Mesenchymal stem cell (in vitro differentiated cells and primary cell): Measurements from ENCODE around the gene LCN1.
A peak's percentile ranks its signal among the peaks of the same experiment; 100 is the strongest.

Experiments used
- DNase-seq: peaks from one replicate; pipeline ENCODE4 v3.0.0-alpha.2; 2013
- H2AFZ ChIP-seq: one replicate; pipeline ENCODE4 v1.6.1; 2013; ENCODE audit warnings: low read depth, mild to moderate bottlenecking, control low read depth, inconsistent platforms, low read length, moderate library complexity
- H2AK5ac ChIP-seq: 2 replicates; pipeline ENCODE4 v1.6.1; 2013; ENCODE audit warnings: low read length, moderate library complexity, mild to moderate bottlenecking, inconsistent platforms; ENCODE audit not compliant: severe bottlenecking
- H2BK120ac ChIP-seq: one replicate; pipeline ENCODE4 v1.6.1; 2013; ENCODE audit warnings: low read depth, mild to moderate bottlenecking, inconsistent platforms, low read length, moderate library complexity
- H2BK12ac ChIP-seq, 2 experiments: one replicate each; pipeline ENCODE4 v1.6.1; 2013; ENCODE audit warnings: inconsistent platforms in 2 of 2, low read length in 2 of 2, mild to moderate bottlenecking in 2 of 2, moderate library complexity in 2 of 2, control low read depth in 1 of 2
- H2BK15ac ChIP-seq: one replicate; pipeline ENCODE4 v1.6.1; 2013; ENCODE audit warnings: mild to moderate bottlenecking, low read depth, inconsistent platforms; ENCODE audit not compliant: poor library complexity, severe bottlenecking
- H2BK5ac ChIP-seq: 2 replicates; pipeline ENCODE4 v1.6.1; 2013; ENCODE audit warnings: low read depth, mild to moderate bottlenecking, low read length, control low read depth, inconsistent platforms; ENCODE audit not compliant: poor library complexity, severe bottlenecking
- H3K14ac ChIP-seq, 2 experiments: one replicate each; pipeline ENCODE4 v1.6.1; 2013; ENCODE audit warnings: inconsistent platforms in 2 of 2, low read length in 2 of 2, control low read depth in 1 of 2, mild to moderate bottlenecking in 1 of 2, moderate library complexity in 1 of 2
- H3K18ac ChIP-seq, 2 experiments: one replicate each; pipeline ENCODE4 v1.6.1; 2013; ENCODE audit warnings: inconsistent platforms in 2 of 2, low read length in 2 of 2, control low read depth in 1 of 2, low read depth in 1 of 2, mild to moderate bottlenecking in 1 of 2
- H3K23ac ChIP-seq, 2 experiments: one replicate each; pipeline ENCODE4 v1.6.1; 2013; ENCODE audit warnings: inconsistent platforms in 2 of 2, low read length in 2 of 2, mild to moderate bottlenecking in 2 of 2, moderate library complexity in 2 of 2, control low read depth in 1 of 2
- H3K27ac ChIP-seq: 2 replicates; pipeline ENCODE4 v1.5.1; 2013; ENCODE audit warnings: mild to moderate bottlenecking, moderate library complexity, low read length, control low read depth, inconsistent platforms; ENCODE audit not compliant: poor library complexity, severe bottlenecking
- H3K27me3 ChIP-seq, 2 experiments: 2 replicates each; pipeline versions ENCODE4 v1.6.1 to v1.7.0; 2013; ENCODE audit warnings: low read length in 2 of 2, mild to moderate bottlenecking in 2 of 2, moderate library complexity in 2 of 2, control low read depth in 1 of 2, inconsistent platforms in 1 of 2; ENCODE audit not compliant: control insufficient read depth in 1 of 2, insufficient read depth in 1 of 2
- H3K36me3 ChIP-seq, 2 experiments: 2 replicates each; pipeline versions ENCODE4 v1.6.1 to v1.7.0; 2013; ENCODE audit warnings: low read length in 2 of 2, control low read depth in 1 of 2, inconsistent platforms in 1 of 2, low read depth in 1 of 2, mild to moderate bottlenecking in 1 of 2; ENCODE audit not compliant: insufficient read depth in 2 of 2, control insufficient read depth in 1 of 2
- H3K4ac ChIP-seq, 2 experiments: one replicate each; pipeline ENCODE4 v1.6.1; 2013; ENCODE audit warnings: inconsistent platforms in 2 of 2, low read length in 2 of 2, mild to moderate bottlenecking in 2 of 2, moderate library complexity in 2 of 2, control low read depth in 1 of 2, low read depth in 1 of 2
- H3K4me1 ChIP-seq: 2 replicates; pipeline ENCODE4 v1.6.1; 2013; ENCODE audit warnings: low read depth, low read length, control low read depth; ENCODE audit not compliant: control insufficient read depth, insufficient read depth
- H3K4me2 ChIP-seq: 2 replicates; pipeline ENCODE4 v1.6.1; 2013; ENCODE audit warnings: low read length, mild to moderate bottlenecking, inconsistent platforms; ENCODE audit not compliant: poor library complexity, severe bottlenecking
- H3K4me3 ChIP-seq, 2 experiments: 2 replicates each; pipeline versions ENCODE4 v1.5.1 to v1.7.0; 2013; ENCODE audit warnings: low read length in 2 of 2, mild to moderate bottlenecking in 2 of 2, control low read depth in 1 of 2, low read depth in 1 of 2; ENCODE audit not compliant: insufficient read depth in 1 of 2
- H3K79me1 ChIP-seq: replicated peaks from 2 replicates; pipeline ENCODE4 v1.6.1; 2013; ENCODE audit warnings: mild to moderate bottlenecking, control low read depth, low read length, inconsistent platforms; ENCODE audit not compliant: poor library complexity, severe bottlenecking
- H3K9ac ChIP-seq: 2 replicates; pipeline ENCODE4 v1.7.0; 2013; ENCODE audit warnings: mild to moderate bottlenecking, low read length, moderate library complexity
- H3K9me3 ChIP-seq: 2 replicates; pipeline ENCODE4 v1.7.0; 2013; ENCODE audit warnings: mild to moderate bottlenecking, low read length; ENCODE audit not compliant: control insufficient read depth
- H4K8ac ChIP-seq: one replicate; pipeline ENCODE4 v1.6.1; 2013; ENCODE audit warnings: inconsistent platforms, mild to moderate bottlenecking, low read length, moderate library complexity
- H4K91ac ChIP-seq: one replicate; pipeline ENCODE4 v1.6.1; 2013; ENCODE audit warnings: mild to moderate bottlenecking, low read length, inconsistent platforms
- WGBS: methylation state at CpG from one replicate; pipeline ENCODE4 v1.1.7; 2013; ENCODE audit warnings: mixed read lengths; 5-methylcytosine and 5-hydroxymethylcytosine counted together

LCN1 gene

DNA sequence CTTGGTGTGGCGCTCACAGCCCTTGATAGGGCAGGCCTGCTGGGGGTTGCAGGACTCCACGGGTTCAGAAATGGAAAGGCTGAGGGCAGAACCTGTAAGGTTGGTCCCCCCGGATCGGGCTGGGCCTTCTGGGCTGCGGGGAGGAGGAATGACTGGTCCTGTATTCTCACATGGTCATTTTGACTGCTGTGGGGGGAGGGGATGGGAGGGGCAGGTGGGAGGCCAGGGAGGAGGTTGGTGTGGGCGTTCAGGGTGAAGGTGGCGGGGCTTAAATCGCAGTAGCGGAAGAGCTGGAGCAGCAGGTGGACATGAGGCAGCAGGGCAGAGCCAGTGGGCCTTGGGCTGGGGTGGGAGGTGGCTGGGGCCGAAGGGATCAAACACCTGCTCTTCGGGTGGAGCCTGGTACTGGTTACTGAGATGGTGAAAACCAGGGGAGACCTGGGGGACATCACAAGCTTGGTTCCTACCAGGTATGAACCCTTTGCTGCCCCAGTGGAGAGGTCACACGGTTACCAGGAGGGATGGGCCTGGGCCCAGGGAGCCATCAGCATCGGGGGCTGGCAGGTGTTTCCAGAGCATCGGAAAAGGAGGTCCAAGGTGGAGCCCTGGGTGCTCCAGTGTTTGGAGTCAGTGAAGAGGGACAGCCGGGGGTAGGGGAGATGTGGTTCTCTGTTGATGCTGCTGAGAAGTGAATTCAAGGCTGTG, 18.9 kb upstream of the LCN1 start:
- Histone ChIP-seq H3K4me3 (peak overlapping the region; percentile 0 to 82), H2BK15ac (no peak overlapping the region), H3K18ac (no peak overlapping the region), H3K27ac (no peak overlapping the region), H3K4me2 (peak overlapping the region; percentile 72), H2BK12ac (no peak overlapping the region), H3K9me3 (no peaks in the 10 kb centered on the region), H4K8ac (no peak overlapping the region), H3K36me3 (peaks cover 31 to 49% of the 10 kb centered on the region in 2 experiments), H3K9ac (peak overlapping the region; percentile 93), H3K4me1 (peaks cover 41% of the 10 kb centered on the region), H3K79me1 (peaks cover 37% of the 10 kb centered on the region), H2AK5ac (no peak overlapping the region), H2BK5ac (no peak overlapping the region), H3K4ac (no peak overlapping the region), H2AFZ (no peak overlapping the region), H3K14ac (no peak overlapping the region), H3K23ac (peak overlapping the region in 1 of 2 experiments; percentile 50), H3K27me3 (no peaks in the 10 kb centered on the region), H4K91ac (no peak overlapping the region), H2BK120ac (no peak overlapping the region)
- no peak for DNase-seq
- WGBS: 95% methylated on average over 15 of the region's 15 CpGs

DNA sequence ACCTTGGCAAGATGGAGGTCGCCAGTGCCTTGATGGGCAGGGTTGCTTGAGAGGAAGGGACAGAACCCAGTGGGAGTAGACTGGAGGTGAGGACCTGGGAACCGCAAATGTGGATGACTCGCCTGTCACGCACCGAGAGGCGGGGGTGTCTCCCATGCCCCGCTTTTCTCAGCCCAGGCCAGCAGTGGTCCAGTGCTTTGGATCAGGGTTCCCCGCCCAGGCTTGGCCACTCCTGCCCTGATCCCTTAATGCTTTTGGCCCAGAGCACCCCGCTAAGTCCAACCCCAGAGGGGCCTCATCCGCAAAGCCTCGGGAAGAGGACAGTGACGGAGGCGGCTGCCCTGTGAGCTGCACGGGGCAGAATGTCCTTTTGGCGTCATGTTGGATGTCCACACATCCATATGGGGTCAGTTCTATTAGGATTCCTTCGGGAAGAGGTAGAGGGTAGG, 18.3 kb upstream of the LCN1 start:
- H4K8ac ChIP-seq: no peak overlapping the region
- H3K27me3 ChIP-seq: no peaks in the 10 kb centered on the region
- H3K9me3 ChIP-seq: no peaks in the 10 kb centered on the region
- DNase-seq: no peak
- WGBS: 94% methylated on average over 16 of the region's 16 CpGs
- no peak overlapping the region for H3K18ac ChIP-seq
- H3K23ac ChIP-seq: no peak overlapping the region
- H3K36me3 ChIP-seq: peaks cover 31 to 49% of the 10 kb centered on the region in 2 experiments
- H2AK5ac ChIP-seq: no peak overlapping the region
- H3K4me1 ChIP-seq: peaks cover 41% of the 10 kb centered on the region
- no peak overlapping the region for H2BK15ac ChIP-seq
- H3K4me2 ChIP-seq: no peak overlapping the region
- H2BK5ac ChIP-seq: no peak overlapping the region
- no peak overlapping the region for H4K91ac ChIP-seq
- H2BK120ac ChIP-seq: no peak overlapping the region
- H3K27ac ChIP-seq: no peak overlapping the region
- H2BK12ac ChIP-seq: no peak overlapping the region
- H3K79me1 ChIP-seq: peaks cover 37% of the 10 kb centered on the region
- H3K4ac ChIP-seq: no peak overlapping the region
- H3K9ac ChIP-seq: no peak overlapping the region
- H3K14ac ChIP-seq: no peak overlapping the region
- H2AFZ ChIP-seq: no peak overlapping the region
- no peak overlapping the region for H3K4me3 ChIP-seq

DNA sequence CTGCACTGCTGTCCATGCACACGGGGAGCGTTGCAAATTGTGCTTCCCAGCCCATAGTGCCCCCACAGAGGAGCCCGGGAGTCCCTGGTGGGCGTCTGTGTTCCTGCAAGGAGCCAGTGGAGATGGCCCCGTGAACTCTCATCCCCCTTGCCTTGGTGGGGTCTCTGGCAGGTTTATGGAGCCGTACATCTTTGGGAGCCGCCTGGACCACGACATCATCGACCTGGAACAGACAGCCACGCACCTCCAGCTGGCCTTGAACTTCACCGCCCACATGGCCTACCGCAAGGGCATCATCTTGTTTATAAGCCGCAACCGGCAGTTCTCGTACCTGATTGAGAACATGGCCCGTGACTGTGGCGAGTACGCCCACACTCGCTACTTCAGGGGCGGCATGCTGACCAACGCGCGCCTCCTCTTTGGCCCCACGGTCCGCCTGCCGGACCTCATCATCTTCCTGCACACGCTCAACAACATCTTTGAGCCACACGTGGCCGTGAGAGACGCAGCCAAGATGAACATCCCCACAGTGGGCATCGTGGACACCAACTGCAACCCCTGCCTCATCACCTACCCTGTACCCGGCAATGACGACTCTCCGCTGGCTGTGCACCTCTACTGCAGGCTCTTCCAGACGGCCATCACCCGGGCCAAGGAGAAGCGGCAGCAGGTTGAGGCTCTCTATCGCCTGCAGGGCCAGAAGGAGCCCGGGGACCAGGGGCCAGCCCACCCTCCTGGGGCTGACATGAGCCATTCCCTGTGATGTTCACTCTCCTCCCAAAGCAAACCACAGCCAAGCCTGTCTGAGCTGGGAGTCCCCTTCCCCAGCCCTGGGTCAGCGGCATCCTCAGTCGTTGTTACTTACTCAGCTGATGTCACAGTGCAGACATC, 17.6 kb upstream of the LCN1 start:
- Histone ChIP-seq H3K14ac (no peak overlapping the region), H3K9ac (no peak overlapping the region), H3K4me1 (peaks cover 41% of the 10 kb centered on the region), H2BK12ac (no peak overlapping the region), H3K9me3 (no peaks in the 10 kb centered on the region), H3K4me3 (no peak overlapping the region), H3K4me2 (no peak overlapping the region), H4K91ac (peak overlapping the region; percentile 70), H2BK120ac (no peak overlapping the region), H3K79me1 (peaks cover 37% of the 10 kb centered on the region), H3K27me3 (no peaks in the 10 kb centered on the region), H3K4ac (no peak overlapping the region), H3K27ac (no peak overlapping the region), H3K23ac (no peak overlapping the region), H2BK5ac (no peak overlapping the region), H2BK15ac (no peak overlapping the region), H2AFZ (no peak overlapping the region), H3K36me3 (peaks cover 31 to 49% of the 10 kb centered on the region in 2 experiments), H3K18ac (no peak overlapping the region), H4K8ac (no peak overlapping the region), H2AK5ac (no peak overlapping the region)
- no peak for DNase-seq
- 96% methylated on average over 41 of the region's 41 CpGs for WGBS
